GM10266 (cell line): ENCODE data around the gene SCAPER.

Source experiments
- DNase-seq: peaks from one replicate; pipeline ENCODE4 v3.0.0; 2012; ENCODE audit errors: extremely low spot score
- TF ChIP-seq, protein P1 (sequence below): IDR thresholded peaks from 2 replicates; pipeline ENCODE4 v1.5.1; 2012; ENCODE audit warnings: mild to moderate bottlenecking, low read depth; ENCODE audit not compliant: control insufficient read depth, insufficient read depth; ENCODE audit errors: missing control alignments

SCAPER gene

GRCh38 chr15:76378691-76379090 is 526.4 kb downstream of the SCAPER start:
- TF ChIP-seq, protein P1, sequence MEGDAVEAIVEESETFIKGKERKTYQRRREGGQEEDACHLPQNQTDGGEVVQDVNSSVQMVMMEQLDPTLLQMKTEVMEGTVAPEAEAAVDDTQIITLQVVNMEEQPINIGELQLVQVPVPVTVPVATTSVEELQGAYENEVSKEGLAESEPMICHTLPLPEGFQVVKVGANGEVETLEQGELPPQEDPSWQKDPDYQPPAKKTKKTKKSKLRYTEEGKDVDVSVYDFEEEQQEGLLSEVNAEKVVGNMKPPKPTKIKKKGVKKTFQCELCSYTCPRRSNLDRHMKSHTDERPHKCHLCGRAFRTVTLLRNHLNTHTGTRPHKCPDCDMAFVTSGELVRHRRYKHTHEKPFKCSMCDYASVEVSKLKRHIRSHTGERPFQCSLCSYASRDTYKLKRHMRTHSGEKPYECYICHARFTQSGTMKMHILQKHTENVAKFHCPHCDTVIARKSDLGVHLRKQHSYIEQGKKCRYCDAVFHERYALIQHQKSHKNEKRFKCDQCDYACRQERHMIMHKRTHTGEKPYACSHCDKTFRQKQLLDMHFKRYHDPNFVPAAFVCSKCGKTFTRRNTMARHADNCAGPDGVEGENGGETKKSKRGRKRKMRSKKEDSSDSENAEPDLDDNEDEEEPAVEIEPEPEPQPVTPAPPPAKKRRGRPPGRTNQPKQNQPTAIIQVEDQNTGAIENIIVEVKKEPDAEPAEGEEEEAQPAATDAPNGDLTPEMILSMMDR = no peak
- DNase-seq = no peak

- TF ChIP-seq, protein P1 = no peak
These were observed 527.4 kb downstream of the SCAPER start for GRCh38 chr15:76377751-76378150.

DNA sequence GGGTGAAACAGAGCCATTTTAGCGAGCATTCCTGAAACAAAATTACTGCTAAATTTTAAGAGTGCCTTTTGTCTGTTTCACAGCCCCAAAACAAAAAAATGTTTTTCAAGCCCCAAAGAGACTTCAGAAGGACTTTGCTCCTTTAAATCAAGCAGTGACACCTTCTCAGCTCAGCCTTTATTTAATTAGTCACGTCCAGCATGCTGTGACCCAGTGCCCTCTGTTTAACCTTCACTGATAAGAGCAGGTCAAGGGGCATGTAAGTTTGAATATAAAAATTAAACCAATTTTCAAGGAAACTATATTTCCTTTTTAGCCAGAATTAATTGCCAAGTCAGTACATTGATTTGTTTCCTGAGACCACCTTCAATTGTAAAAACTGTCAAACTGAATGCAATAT is 527.9 kb downstream of the SCAPER start:
- TF ChIP-seq, protein P1 = no peak
- DNase-seq = no peak

More at GRCh38 chr15:76377751-76378150, 527.4 kb downstream of the SCAPER start:
- no peak for DNase-seq

DNA sequence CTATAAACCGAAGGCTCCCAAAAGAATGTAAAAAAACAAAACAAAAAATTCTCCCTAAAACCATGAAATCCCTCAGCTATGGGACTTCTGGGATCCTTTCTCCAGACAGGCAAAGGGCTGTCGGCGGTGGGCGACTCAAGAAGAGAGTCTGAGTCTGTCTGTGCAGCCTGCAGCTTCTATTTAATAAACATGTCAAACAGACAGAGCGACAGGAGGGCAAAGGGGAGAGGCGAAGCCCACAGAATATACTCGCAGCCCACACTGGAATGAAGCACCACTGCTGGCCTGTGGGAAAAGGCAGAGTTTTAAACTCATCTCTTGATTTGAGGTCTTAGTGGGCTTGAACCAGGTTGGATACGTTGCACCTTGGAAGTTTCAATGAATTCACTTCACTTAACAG is 528.3 kb downstream of the SCAPER start:
- TF ChIP-seq, protein P1 = no peak
- no peak for DNase-seq

GRCh38 chr15:76376029-76376428 is 529.1 kb downstream of the SCAPER start:
- TF ChIP-seq, protein P1 = no peak
- no peak for DNase-seq

DNA sequence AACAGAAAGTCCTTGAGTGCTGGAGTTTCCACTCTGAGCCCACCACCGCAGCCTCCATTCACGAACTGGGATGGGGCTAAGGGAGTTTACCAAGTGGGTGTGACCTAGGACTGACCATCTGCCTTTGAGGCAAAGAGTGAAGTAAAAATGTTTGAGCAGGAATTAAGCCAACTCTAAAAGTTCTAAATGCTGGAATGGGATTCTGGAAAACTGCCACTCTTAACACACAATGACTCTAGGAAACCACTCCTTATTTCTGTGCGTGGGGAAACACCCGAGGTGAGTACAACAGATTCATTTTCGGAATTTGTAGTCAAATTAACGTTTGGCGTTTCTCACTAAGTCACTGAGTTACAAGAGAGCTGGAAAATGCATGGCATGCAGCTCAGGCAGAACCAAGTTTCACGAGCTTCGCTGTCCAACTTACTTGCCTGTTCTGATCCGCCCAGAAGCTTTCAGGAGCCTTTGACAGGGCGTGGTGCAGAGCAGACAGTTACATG is 537.0 kb downstream of the SCAPER start:
- TF ChIP-seq, protein P1 = no peak
- DNase-seq = no peak

DNA sequence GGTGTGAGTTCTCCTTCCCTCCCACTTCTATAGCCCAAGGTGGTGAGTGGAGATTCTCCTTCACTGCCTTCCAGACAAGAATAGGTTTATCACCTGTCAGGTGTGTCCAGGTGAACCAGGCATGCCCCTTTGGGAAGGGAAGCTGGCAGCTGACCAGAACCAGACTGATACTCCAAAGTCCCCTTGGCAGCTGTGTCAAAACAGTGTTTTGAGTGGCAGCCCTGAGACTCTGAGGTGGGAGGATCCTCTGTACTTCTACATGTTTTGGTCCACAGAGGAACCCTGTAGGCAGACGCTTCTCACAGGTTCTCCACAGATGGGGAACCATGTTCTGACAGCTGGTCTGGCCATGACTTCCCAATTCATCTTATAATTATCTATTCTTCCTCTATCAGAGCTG is 538.4 kb downstream of the SCAPER start:
- DNase-seq = no peak

More for the DNA sequence above, 538.4 kb downstream of the SCAPER start:
- TF ChIP-seq, protein P1 = no peak
